NOMO-1 treated with dmso at 0.1 percent for 144 hours (cell line): ENCODE results near the gene ATP2C2.
"Not testable (repeated sequence)": the region's sequence is repeated elsewhere in the genome, so short reads cannot be mapped to it uniquely, and the experiment has no call there.

ENCODE experiments used
- DNase-seq: peaks from one replicate; lab custom pipeline; 2025; ENCODE audit not compliant: unreplicated experiment; lab: John Stamatoyannopoulos, UW

ATP2C2 gene

GRCh38 chr16:84418056-84418849, 49.9 kb downstream of the ATP2C2 start:
- no peak for DNase-seq

- DNase-seq = no peak
Observed at GRCh38 chr16:84419730-84420129, 51.4 kb downstream of the ATP2C2 start.

GRCh38 chr16:84420556-84420955, 52.2 kb downstream of the ATP2C2 start:
- not testable (repeated sequence) for DNase-seq

- no peak for DNase-seq
Observed at GRCh38 chr16:84421081-84421937, 53.0 kb downstream of the ATP2C2 start.

- DNase-seq = no peak
Observed at GRCh38 chr16:84421938-84422220, 53.5 kb downstream of the ATP2C2 start.

DNA sequence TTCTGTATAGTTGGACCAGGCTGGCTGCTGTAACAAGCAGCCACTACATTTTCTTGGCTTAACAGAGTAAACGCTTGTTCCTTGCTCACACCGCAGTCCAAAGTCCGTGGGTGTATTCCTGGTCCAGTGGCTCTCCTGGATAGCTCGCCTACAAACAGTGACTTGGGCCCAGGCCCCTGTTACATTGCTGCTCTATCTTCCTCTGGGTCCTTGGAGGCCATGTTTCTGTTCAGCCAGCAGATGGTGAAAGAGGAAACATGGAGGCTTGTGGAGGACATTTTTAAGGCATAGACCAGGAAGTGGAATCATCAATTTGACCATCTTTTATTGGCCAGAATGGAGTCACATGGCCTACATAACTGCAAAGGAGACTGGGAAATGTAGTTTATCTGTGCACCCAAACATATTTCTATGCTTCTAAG, 55.1 kb downstream of the ATP2C2 start:
- DNase-seq = no peak

DNA sequence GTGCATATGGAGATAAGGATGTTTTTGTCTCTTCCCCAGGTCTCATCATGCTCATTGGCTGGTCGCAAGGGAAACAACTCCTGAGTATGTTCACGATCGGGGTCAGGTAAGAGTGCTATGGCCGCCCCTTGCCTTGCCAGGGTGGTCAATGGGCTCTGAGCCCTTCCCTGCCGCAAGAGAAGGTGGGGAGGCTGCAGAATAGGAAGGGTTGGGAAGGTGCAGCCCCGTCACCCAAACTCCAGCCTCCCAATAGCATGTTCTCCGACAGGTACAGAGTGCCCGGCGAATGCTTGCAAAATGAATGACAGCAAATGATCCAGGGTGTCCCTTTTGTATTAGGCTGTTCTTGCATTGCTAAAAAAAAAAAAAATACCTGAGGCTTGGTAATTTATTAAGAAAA, 57.4 kb downstream of the ATP2C2 start:
- DNase-seq = no peak

- DNase-seq = no peak
Observed at GRCh38 chr16:84426804-84427203, 58.5 kb downstream of the ATP2C2 start.

- no peak for DNase-seq
Observed at GRCh38 chr16:84427553-84427952, 59.2 kb downstream of the ATP2C2 start.

GRCh38 chr16:84430860-84431259, 62.5 kb downstream of the ATP2C2 start:
- no peak for DNase-seq

DNA sequence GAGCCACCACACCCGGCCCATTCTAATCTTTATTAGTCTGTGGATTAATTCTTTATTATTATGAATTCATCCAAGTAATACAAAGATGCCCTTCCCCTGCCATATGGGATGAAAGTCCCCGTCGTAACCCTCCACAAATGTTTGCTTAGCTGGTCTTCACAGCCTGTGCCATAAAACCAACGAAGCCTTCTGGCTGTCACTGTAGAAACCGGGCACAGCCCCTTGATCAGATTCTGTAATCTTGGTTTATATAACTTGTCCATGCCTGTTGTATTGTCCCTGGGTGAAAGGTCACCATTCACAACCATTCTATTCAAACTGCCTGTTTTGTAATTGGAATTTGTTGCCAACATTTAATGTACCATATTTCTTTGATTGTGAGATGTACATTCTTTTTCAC, 66.5 kb downstream of the ATP2C2 start:
- DNase-seq = no peak

DNA sequence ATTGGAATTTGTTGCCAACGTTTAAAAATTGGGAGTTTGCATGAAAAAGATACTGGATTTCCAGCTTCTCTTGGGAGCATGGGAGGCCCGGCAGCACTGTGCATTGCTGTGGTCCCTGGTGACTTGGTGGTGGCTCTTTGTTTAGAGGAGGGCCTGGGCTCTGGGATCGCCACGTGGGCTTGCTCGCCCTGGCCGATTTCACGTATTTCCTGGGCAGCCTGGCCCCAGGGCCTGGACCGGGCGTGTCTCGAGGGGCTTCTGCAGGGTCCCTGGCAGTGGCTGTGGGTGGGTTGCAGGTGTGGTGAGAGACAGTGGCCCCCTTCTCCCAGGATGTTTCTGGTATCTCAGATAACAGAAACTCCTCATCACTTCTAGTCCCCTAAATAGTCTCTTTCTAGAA, 67.9 kb downstream of the ATP2C2 start:
- no peak for DNase-seq

DNA sequence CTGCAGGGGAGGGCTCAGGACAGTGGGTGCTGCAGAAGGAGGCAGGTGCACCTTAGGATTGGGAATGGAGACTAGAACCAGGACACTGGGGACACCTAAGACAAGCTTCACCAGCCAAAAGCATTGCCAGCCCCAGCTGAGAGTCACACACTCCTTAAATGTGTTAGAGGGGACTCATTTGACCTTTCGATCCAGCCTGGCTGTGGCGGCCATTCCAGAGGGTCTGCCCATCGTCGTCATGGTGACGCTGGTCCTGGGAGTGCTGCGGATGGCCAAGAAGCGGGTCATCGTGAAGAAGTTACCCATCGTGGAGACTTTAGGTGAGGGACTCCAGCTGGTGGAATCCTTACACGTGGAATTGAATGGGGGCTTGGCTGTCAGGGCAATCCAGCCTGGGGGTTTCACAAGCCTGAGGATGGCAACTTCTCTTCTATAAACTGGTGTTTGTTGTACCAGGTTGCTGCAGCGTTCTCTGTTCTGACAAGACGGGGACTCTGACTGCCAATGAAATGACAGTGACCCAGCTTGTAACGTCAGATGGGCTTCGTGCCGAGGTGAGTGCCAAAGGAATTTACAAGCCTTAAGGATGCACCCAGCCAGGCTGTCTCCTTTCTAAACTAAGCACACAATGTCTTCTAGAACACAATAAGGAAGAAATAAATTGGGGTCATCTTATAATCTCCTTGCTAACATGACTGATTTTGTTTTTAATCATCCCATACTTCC, 70.8 kb downstream of the ATP2C2 start:
- DNase-seq = no peak

- no peak for DNase-seq
Observed at GRCh38 chr16:84442416-84443145, 74.2 kb downstream of the ATP2C2 start.

- no peak for DNase-seq
Observed at GRCh38 chr16:84443166-84443802, 74.9 kb downstream of the ATP2C2 start.

- no peak for DNase-seq
Observed at GRCh38 chr16:84444476-84444875, 76.1 kb downstream of the ATP2C2 start.

GRCh38 chr16:84446084-84446483, 77.7 kb downstream of the ATP2C2 start:
- no peak for DNase-seq

DNA sequence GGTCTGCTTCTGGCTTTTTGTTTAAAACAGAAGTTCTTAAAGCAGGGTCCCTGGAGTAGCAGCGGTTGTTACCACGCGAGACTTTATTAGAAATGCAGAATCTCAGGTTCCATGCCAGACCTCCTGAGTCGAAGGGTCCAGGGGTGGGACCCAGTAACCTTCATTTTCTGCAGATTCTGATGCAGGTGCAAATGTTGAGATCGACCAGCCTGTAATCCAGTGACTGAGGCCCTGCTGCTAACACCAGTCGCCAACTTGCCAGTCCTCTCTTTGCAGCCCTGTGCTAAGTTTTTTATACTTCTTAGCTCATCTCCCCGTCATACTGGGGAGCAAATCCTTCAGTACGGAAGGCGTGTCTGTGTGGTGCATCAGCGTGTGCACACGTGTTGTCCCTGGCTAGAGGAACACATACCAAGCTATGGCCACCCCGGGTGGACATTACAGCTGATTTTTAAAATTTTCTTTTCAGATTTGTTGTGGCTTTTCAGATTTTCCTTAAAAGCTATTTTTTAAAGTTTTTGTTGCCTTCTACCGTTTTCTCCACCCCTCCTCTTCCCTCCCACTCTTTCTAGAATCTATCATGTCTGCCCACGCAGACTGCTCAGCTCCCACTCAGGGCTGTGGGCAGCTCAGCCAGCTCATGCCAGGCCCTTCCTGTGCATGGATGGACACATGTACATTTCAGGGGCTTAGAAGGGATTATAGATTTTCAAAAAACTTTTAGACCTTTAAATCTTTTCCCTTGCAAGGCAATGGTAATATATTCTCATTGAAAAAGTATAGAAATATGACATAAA, 78.5 kb downstream of the ATP2C2 start:
- DNase-seq = no peak

DNA sequence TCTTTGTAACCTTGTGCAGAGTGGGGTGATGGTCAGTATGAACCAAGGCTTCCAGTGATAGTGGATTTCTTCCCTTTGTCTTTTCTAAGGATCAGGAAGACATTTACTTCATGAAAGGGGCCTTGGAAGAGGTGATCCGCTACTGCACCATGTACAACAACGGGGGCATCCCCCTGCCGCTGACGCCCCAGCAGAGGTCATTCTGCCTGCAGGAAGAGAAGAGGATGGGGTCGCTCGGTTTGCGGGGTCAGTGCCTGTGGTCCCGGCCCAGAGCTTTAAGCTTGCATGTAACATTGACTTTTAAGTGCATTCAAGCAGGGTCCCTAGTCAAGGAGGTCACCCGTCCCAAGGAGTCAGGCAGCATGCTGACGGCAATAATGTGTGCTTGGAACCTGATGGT, 80.1 kb downstream of the ATP2C2 start:
- DNase-seq = no peak
